Measurements from ENCODE around the gene CDON.

DNA sequence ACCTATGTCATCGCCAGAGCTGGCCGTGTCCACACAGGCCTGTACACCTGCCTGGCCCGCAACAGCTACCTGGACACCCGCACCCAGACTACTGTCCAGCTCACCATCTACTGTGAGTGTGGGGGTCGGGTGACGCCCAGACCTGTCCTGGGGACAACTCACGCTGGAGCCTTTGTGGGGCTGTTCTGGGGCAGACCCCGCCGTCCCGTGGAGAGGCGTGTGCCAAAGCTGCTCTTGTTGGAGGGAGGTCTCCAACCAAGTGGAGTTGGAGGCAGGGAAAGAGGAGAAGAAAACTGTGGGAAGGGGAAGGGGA is 112.5 kb downstream of the CDON start:
- TF ChIP-seq, protein P1, sequence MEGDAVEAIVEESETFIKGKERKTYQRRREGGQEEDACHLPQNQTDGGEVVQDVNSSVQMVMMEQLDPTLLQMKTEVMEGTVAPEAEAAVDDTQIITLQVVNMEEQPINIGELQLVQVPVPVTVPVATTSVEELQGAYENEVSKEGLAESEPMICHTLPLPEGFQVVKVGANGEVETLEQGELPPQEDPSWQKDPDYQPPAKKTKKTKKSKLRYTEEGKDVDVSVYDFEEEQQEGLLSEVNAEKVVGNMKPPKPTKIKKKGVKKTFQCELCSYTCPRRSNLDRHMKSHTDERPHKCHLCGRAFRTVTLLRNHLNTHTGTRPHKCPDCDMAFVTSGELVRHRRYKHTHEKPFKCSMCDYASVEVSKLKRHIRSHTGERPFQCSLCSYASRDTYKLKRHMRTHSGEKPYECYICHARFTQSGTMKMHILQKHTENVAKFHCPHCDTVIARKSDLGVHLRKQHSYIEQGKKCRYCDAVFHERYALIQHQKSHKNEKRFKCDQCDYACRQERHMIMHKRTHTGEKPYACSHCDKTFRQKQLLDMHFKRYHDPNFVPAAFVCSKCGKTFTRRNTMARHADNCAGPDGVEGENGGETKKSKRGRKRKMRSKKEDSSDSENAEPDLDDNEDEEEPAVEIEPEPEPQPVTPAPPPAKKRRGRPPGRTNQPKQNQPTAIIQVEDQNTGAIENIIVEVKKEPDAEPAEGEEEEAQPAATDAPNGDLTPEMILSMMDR (conservative IDR thresholded peaks at IDR 0.05; ENCODE audit: low read length) = no peak
- no peak for TF ChIP-seq EZH2phosphoT487 (IDR thresholded peaks at IDR 0.05; ENCODE audit: borderline replicate concordance)
